MM.1S (cell line): ENCODE results near the gene GPBP1L1.

ENCODE experiments used
- EZH2 ChIP-seq: fragments of 300-600 bp; sonication (generic); optimal IDR thresholded peaks from 2 replicates; pipeline ENCODE3; 2017; ENCODE audit warnings: low read depth, mild to moderate bottlenecking, antibody characterized with exemption, low read length, mixed read lengths
- EZH2phosphoT487 ChIP-seq: fragments of 300-600 bp; sonication (generic); IDR thresholded peaks from 2 replicates; pipeline ENCODE4 v1.6.1; 2018; ENCODE audit warnings: antibody characterized with exemption, low read length
- TF ChIP-seq, protein P1 (sequence below): fragments of 300-600 bp; sonication (generic); IDR thresholded peaks from 2 replicates; pipeline ENCODE4 v1.5.1; 2016; ENCODE audit warnings: antibody characterized with exemption, low read length, mixed read lengths

DNA sequence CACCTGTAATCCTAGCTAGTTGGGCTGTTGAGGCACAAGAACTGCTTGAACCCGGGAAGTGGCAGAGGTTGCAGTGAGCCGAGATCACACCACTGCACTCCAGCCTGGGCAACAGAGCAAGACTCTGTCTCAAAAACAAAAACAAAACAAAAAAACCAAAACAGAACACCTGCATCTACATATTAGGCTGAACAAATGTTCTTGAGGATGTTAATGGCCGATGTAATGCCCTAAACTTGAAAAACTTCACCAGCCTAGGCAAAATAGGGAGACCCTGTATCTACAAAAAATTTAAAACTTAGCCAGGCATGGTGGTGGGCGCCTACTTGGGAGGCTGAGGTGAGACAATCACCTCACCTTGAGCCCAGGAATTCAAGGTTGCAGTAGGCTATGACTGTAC, 17.8 kb downstream of the GPBP1L1 start:
- TF ChIP-seq, protein P1, sequence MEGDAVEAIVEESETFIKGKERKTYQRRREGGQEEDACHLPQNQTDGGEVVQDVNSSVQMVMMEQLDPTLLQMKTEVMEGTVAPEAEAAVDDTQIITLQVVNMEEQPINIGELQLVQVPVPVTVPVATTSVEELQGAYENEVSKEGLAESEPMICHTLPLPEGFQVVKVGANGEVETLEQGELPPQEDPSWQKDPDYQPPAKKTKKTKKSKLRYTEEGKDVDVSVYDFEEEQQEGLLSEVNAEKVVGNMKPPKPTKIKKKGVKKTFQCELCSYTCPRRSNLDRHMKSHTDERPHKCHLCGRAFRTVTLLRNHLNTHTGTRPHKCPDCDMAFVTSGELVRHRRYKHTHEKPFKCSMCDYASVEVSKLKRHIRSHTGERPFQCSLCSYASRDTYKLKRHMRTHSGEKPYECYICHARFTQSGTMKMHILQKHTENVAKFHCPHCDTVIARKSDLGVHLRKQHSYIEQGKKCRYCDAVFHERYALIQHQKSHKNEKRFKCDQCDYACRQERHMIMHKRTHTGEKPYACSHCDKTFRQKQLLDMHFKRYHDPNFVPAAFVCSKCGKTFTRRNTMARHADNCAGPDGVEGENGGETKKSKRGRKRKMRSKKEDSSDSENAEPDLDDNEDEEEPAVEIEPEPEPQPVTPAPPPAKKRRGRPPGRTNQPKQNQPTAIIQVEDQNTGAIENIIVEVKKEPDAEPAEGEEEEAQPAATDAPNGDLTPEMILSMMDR = no peak
- no peak for TF ChIP-seq EZH2
- TF ChIP-seq EZH2phosphoT487 = no peak
